ENCODE data around the gene MRPS30.

The MRPS30 gene

DNA sequence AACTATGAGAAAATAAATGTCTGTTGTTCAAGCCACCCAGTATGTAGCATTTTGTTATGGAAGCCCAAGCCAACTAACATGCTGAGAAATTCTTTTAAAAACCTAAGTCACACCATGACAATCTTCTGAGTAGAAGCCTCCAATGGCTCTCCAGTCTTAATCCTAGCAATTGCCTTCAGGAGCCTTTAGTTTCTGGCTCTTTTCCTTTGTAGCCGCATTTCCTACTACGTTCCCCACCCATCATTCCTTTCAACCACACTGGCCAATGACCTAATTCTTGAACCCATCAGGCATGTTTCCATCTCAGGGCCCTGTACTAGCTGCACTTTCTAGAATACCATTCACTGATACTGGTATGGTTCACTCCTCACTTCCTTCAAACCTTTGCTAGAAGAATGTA lies 2.1 kb upstream of the MRPS30 start:
- TF ChIP-seq, protein P1, sequence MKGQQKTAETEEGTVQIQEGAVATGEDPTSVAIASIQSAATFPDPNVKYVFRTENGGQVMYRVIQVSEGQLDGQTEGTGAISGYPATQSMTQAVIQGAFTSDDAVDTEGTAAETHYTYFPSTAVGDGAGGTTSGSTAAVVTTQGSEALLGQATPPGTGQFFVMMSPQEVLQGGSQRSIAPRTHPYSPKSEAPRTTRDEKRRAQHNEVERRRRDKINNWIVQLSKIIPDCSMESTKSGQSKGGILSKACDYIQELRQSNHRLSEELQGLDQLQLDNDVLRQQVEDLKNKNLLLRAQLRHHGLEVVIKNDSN (IDR thresholded peaks at IDR 0.05): no peak
- TF ChIP-seq NFIC (IDR thresholded peaks at IDR 0.05): no peak
- TF ChIP-seq TAF1 (IDR thresholded peaks at IDR 0.05; ENCODE audit: low read depth): no peak
- no peak for TF ChIP-seq RAD21 (IDR thresholded peaks at IDR 0.05; ENCODE audit: low read depth)
- TF ChIP-seq FOXM1 (IDR thresholded peaks at IDR 0.05; ENCODE audit: borderline replicate concordance, low read depth): no peak
- TF ChIP-seq, protein P2, sequence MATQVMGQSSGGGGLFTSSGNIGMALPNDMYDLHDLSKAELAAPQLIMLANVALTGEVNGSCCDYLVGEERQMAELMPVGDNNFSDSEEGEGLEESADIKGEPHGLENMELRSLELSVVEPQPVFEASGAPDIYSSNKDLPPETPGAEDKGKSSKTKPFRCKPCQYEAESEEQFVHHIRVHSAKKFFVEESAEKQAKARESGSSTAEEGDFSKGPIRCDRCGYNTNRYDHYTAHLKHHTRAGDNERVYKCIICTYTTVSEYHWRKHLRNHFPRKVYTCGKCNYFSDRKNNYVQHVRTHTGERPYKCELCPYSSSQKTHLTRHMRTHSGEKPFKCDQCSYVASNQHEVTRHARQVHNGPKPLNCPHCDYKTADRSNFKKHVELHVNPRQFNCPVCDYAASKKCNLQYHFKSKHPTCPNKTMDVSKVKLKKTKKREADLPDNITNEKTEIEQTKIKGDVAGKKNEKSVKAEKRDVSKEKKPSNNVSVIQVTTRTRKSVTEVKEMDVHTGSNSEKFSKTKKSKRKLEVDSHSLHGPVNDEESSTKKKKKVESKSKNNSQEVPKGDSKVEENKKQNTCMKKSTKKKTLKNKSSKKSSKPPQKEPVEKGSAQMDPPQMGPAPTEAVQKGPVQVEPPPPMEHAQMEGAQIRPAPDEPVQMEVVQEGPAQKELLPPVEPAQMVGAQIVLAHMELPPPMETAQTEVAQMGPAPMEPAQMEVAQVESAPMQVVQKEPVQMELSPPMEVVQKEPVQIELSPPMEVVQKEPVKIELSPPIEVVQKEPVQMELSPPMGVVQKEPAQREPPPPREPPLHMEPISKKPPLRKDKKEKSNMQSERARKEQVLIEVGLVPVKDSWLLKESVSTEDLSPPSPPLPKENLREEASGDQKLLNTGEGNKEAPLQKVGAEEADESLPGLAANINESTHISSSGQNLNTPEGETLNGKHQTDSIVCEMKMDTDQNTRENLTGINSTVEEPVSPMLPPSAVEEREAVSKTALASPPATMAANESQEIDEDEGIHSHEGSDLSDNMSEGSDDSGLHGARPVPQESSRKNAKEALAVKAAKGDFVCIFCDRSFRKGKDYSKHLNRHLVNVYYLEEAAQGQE (IDR thresholded peaks at IDR 0.05; ENCODE audit: low read depth): no peak
- TF ChIP-seq EP300 (IDR thresholded peaks at IDR 0.05; ENCODE audit: borderline replicate concordance): no peak
- TF ChIP-seq YY1 (IDR thresholded peaks at IDR 0.05; ENCODE audit: low read depth): no peak
- no peak for TF ChIP-seq CEBPB (IDR thresholded peaks at IDR 0.05)
- no peak for TF ChIP-seq TCF12 (IDR thresholded peaks at IDR 0.05; ENCODE audit: low read depth)
- no peak for TF ChIP-seq CREB1 (IDR thresholded peaks at IDR 0.05; ENCODE audit: low read depth)
- TF ChIP-seq, protein P3, sequence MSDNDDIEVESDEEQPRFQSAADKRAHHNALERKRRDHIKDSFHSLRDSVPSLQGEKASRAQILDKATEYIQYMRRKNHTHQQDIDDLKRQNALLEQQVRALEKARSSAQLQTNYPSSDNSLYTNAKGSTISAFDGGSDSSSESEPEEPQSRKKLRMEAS (IDR thresholded peaks at IDR 0.05): no peak
- no peak for TF ChIP-seq TEAD4 (IDR thresholded peaks at IDR 0.05)
- no peak for TF ChIP-seq ZBTB7A (IDR thresholded peaks at IDR 0.05; ENCODE audit: low read depth)
- no peak for TF ChIP-seq EGR1 (IDR thresholded peaks at IDR 0.05)

DNA sequence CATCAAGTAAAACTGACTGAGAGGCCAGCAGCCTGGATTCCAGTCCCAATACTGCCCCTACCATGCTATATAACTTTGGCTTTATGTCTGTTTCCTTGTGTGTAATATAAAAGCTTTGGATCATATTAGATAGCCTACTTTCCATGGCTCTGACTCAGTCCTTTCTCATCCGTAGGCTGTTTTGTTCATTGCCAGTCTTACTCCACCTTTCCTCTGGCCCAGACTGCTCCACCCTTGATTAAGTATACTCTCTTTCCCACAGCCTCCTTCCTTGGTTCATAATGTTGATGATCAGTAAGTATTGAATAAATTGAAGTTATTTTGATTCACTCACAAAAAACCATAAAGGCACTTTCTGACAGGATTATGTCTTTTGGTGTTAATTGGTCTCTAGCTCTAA lies 1.5 kb upstream of the MRPS30 start:
- TF ChIP-seq, protein P2 (IDR thresholded peaks at IDR 0.05; ENCODE audit: low read depth): no peak
- TF ChIP-seq NFIC (IDR thresholded peaks at IDR 0.05) (no peak), TAF1 (IDR thresholded peaks at IDR 0.05; ENCODE audit: low read depth) (no peak), ZBTB7A (IDR thresholded peaks at IDR 0.05; ENCODE audit: low read depth) (no peak), CEBPB (IDR thresholded peaks at IDR 0.05) (no peak), CREB1 (IDR thresholded peaks at IDR 0.05; ENCODE audit: low read depth) (no peak)

DNA sequence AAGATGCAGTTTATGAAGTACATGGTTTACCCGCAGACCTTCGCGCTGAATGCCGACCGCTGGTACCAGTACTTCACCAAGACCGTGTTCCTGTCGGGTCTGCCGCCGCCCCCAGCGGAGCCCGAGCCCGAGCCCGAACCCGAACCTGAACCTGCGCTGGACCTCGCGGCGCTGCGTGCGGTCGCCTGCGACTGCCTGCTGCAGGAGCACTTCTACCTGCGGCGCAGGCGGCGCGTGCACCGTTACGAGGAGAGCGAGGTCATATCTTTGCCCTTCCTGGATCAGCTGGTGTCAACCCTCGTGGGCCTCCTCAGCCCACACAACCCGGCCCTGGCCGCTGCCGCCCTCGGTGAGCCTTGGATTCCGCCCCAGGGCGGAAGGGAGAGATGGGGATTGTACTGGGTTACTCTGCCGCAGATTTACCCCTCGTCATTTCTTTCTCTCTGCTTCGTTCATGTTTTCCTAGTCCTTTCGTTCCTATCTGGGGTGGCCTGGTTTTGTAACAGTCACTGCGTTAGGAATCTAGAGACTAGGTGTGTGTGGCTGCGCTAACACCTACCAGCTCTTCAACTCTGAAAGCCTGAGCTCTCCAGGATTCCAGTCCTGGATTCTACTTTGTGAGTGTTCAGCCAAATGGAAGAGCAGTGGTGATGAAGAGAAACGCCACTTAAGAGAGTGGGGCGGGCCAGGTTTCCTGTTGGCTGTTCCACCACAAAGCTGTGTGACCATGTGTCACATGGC lies 638 bp downstream of the MRPS30 start:
- TF ChIP-seq ZBTB7A (IDR thresholded peaks at IDR 0.05; ENCODE audit: low read depth) (no peak), TEAD4 (IDR thresholded peaks at IDR 0.05) (no peak), EGR1 (IDR thresholded peaks at IDR 0.05) (no peak), RAD21 (IDR thresholded peaks at IDR 0.05; ENCODE audit: low read depth) (no peak), TCF12 (IDR thresholded peaks at IDR 0.05; ENCODE audit: low read depth) (no peak), YY1 (IDR thresholded peaks at IDR 0.05; ENCODE audit: low read depth) (no peak), TAF1 (IDR thresholded peaks at IDR 0.05; ENCODE audit: low read depth) (no peak; the same call in 1 of the 2 replicates), CREB1 (IDR thresholded peaks at IDR 0.05; ENCODE audit: low read depth) (no peak), CEBPB (IDR thresholded peaks at IDR 0.05) (no peak), EP300 (IDR thresholded peaks at IDR 0.05; ENCODE audit: borderline replicate concordance) (0 out of 2 replicates have a peak, but pooled peaks have one; percentile 7), FOXM1 (IDR thresholded peaks at IDR 0.05; ENCODE audit: borderline replicate concordance, low read depth) (no peak), NFIC (IDR thresholded peaks at IDR 0.05) (no peak)
- TF ChIP-seq, protein P3 (IDR thresholded peaks at IDR 0.05): 0 out of 2 replicates have a peak, but pooled peaks have one; percentile 30
- TF ChIP-seq, protein P1 (IDR thresholded peaks at IDR 0.05): peak; percentile 50; the same call in 1 of the 2 replicates
- TF ChIP-seq, protein P2 (IDR thresholded peaks at IDR 0.05; ENCODE audit: low read depth): no peak

DNA sequence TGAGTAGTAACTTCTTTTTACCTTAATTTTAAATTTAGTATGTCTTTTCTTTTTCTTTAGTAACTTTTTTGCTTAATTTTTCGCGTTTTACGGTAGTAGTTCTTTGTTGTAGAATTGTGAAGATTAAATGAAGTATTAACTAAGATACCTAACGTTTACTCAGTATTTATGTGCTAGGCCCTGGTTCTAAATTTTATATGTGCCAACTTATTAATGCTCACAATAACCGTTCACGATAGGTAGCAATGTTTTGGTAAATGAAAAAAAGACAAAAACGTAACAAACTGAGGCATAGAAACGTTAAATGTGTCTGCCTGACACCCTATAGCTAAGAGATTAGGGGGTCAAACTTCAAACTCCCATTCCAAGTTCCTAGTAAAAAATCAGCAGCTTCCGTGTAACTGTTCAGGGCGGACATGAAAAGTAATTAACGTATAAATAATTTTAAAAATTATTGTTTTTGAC lies 1.2 kb downstream of the MRPS30 start:
- no peak for TF ChIP-seq EGR1 (IDR thresholded peaks at IDR 0.05)
- TF ChIP-seq YY1 (IDR thresholded peaks at IDR 0.05; ENCODE audit: low read depth): no peak
- no peak for TF ChIP-seq CEBPB (IDR thresholded peaks at IDR 0.05)
- TF ChIP-seq EP300 (IDR thresholded peaks at IDR 0.05; ENCODE audit: borderline replicate concordance): no peak
- TF ChIP-seq TCF12 (IDR thresholded peaks at IDR 0.05; ENCODE audit: low read depth): no peak
- TF ChIP-seq, protein P3 (IDR thresholded peaks at IDR 0.05): no peak
- TF ChIP-seq, protein P1 (IDR thresholded peaks at IDR 0.05): no peak
- TF ChIP-seq TAF1 (IDR thresholded peaks at IDR 0.05; ENCODE audit: low read depth): no peak
- no peak for TF ChIP-seq FOXM1 (IDR thresholded peaks at IDR 0.05; ENCODE audit: borderline replicate concordance, low read depth)
